ENCODE results near the gene DNAJC5.
A peak's percentile ranks its signal among the peaks of the same experiment; 100 is the strongest.

GRCh38 chr20:63850689-63851547 is 44.0 kb upstream of the DNAJC5 start:
- TF ChIP-seq CTCF (IDR thresholded peaks at IDR 0.05 in 8 of 11, conservative IDR thresholded peaks at IDR 0.05 in 3 of 11) (no peak), POLR2AphosphoS5 (IDR thresholded peaks at IDR 0.05) (peak in 1 of 3 donors; percentile 43), POLR2A (IDR thresholded peaks at IDR 0.05) (no peak)
